ENCODE results near the gene CCHCR1.

Gene CCHCR1

DNA sequence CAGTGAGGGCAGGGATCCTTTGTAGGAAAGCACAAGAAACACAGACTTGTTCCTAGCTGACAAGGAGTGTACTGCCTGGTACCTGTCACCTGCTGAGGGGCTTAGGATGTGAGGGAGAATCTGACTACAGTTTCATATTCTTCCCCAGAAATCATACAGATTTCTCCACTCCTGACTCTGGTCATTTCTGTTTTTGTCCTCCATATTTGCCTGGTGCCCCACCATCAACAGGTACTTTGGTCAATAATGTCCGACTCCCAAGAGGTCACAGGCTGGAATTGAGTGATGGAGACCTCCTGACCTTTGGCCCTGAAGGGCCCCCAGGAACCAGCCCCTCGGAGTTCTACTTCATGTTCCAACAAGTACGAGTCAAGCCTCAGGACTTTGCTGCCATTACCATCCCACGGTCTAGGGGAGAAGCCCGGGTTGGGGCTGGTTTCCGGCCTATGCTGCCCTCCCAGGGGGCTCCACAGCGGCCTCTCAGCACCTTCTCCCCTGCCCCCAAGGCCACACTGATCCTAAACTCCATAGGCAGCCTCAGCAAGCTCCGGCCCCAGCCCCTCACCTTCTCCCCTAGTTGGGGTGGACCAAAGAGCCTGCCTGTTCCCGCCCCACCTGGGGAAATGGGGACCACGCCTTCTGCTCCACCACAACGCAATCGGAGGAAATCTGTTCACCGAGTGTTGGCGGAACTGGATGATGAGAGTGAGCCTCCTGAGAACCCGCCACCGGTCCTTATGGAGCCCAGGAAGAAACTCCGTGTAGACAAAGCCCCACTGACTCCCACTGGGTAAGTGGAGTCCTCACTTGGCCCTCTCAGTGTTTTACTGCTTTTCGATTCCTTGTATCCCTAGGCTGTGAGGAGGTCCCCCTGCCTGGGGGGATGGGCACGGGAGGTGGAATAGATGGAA, 3.9 kb upstream of the CCHCR1 start:
- DNase-seq: no peak

GRCh38 chr6:31158863-31159855, 1.6 kb upstream of the CCHCR1 start:
- DNase-seq: no peak

DNA sequence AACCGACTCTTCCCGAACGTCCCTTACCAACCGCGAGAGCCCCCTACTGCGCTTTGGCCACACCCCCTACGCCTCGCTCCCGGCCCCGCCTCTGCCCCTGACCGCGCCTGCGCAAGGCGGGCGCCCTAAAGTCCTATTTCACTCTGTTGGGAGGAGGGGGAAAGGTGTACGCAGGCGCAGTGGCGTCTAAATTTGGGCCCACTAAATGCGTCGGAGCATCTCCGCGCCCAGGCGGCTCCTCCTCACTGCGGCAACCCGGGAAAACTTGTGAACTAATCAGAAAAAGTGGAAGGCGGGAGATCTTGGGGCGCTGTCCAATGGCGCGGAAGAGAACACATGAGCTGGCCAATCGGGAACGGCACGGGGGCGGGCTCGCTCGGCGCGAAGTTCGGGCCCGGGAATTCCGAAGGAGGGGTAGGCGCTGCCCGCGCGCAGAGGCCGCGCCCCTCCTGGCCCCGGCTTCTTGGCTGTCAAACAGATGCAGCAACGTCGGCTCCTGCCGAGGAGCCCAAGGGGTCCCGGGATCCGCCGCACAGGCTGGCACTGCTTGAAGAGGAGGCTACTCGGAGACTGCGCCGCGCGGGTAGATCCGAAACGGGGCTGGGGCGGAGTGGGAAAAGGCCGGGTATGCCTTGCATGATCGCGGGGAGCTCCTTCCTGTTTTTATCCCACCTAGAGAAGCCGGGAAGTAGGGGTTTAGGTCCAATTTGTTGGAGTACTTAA, 699 bp upstream of the CCHCR1 start, which contains the start of gene TCF19:
TSS of gene TCF19 (plus strand) at position 450 of the 723 bp plus-strand sequence. CDS start 881 bp downstream, outside the sequence.
- DNase-seq: peak; percentile 91

GRCh38 chr6:31156641-31157040, 961 bp downstream of the CCHCR1 start:
- DNase-seq: no peak

DNA sequence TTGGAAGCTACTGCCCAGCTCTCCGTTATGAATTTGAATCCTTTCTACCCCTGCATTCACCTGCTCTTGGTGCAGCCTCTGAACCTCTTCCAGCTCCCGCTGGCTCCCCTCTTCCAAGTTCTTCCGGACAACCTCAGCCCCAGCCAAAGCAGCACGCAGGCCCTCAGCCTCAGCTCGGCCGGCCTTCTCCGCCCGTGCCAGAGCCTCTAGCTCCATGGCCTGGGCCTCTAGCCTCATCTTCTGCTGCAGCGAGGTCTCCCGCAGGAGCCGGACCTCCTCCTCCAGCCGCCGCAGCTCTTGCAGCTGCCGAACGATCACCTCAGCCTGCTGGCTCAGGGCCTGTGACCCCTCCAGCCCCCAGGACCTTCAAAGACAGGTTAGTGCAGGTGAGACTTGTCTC, 3.2 kb downstream of the CCHCR1 start:
- no peak for DNase-seq

DNA sequence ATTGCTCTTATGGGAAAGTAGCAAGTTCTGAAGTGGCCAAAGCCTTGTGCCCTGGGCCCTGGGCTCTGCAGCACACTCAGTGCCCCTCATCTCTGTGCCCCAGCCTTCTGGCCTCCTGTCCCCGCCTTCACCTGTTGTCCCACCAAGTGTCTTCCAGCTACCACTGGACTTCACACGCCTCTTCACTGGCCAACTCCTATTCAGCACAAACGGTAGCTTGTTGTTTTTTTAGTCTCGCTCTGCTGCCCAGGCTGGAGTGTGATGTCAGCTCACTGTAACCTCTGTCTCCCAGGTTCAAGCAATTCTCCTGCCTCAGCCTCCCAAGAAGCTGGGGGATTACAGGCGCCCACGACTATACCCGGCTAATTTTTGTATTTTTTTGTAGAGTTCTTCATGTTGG, 4.8 kb downstream of the CCHCR1 start:
- no peak for DNase-seq

- DNase-seq: no peak
Measured at GRCh38 chr6:31149827-31150447, 7.7 kb downstream of the CCHCR1 start.

GRCh38 chr6:31145386-31145785, 12.2 kb downstream of the CCHCR1 start:
- DNase-seq: no peak

GRCh38 chr6:31144970-31145340, 12.6 kb downstream of the CCHCR1 start:
- no peak for DNase-seq

DNA sequence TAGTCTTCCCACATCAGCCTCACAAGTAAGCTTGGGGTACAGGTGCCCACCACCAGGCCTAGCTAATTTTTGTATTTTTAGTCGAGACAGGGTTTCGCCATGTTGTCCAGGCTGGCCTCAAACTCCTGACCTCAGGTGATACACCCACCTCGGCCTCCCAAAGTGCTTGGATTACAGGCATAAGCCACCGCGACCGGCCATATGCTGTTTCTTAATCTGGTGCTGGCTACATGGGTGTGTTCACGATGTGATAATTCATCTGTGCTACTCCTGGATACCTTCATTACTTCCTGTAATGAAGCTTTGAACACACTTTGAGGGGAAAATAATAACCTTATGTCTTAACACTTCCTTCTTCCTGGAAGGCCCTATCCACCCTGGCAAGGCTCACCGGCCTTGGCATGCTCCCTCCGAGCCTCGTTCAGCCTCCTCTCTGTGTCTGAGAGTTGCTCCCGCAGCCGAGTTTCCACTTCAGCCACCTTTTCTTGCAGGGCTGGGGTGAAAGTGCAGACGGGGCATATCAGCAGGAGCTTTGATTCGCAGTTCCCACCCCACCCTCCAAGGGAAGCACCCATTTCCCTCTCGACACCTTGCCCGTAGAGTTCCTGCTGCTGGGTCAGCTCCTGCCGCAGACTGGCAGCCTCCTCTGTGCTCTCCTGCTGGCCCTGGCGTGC, 13.2 kb downstream of the CCHCR1 start:
- no peak for DNase-seq

DNA sequence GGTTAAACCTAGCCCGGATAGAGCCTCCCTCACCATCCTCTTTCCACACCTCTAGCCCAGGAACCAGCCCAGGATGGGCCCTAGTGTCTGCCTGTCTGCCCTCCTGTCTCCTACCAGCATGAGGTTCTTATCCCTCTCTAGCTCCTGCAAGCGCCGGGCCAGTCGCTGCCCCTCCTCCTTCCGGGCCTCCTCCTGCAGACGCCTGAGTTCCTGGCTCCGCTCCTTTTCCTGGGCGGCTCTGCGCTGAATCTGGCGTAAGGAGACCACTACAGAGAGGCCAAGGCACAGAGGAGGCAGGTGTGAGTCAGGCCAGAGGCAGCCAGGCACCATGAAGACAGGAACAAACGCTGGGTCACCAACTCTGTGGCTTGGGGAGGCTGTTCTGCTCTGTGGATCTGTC, 14.5 kb downstream of the CCHCR1 start:
- no peak for DNase-seq

- no peak for DNase-seq
Measured at GRCh38 chr6:31142361-31142761, 15.2 kb downstream of the CCHCR1 start.

DNA sequence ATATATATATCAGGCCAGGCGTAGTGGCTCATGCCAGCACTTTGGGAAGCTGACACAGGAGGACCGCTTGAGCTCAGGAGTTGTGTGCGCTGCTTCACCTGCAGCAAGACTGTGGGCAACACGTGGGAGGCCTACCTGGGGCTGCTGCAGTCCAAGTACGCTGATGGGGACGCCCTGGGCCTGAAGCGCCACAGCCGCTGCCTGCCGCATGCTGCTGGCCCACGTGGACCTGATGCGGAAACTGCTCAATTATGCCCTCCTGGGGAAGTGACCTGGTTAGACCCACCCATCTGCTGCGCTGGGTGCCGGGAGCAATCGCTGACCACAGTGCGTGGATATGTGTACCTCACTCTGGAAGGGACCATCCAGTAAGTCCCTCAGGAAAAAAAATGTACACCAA, 17.0 kb downstream of the CCHCR1 start:
- no peak for DNase-seq

DNA sequence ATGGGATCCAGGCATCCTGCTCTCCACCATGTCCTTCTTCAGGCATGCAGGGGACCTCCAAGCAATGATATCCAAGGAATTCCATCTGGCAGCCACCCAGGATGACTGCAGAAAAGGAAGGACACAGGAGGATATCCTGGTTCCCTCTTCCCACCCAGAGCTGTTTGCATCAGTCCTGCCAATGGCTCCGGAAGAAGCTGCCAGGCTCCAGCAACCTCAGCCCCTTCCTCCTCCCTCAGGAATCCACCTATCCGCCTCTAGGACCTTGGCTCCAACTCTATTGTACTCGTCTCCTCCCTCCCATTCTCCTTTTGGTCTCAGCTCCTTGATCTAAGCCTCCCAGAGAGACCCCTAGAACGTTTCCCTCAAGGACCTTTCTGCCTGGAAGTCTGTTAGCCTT, 18.0 kb downstream of the CCHCR1 start:
- DNase-seq: no peak

DNA sequence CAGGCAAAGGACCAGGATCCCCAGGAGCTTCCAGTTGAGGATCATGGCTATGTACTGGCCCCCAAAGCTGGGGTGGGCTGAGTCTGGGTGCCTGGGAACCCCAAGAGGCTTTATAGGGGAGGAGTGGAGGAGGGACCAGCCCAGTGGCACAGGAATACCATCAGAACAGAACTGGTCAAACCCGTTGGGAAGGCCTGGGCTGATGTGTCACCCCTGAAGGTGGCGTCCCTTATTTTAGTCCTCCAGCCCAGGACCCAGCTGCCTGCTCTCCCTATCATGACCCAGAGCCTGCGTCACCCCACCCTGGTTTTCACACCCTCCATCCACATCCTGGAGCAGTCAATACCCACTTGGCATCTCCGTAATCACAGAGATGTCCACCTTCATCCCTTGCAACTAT, 18.6 kb downstream of the CCHCR1 start, which contains the start of gene PSORS1C2:
TSS of gene PSORS1C2 (minus strand) at position 85 of the 400 bp plus-strand sequence. CDS start at position 45, 40 bp downstream.
- no peak for DNase-seq

- DNase-seq: no peak
Measured at GRCh38 chr6:31135710-31136109, 21.9 kb downstream of the CCHCR1 start.

DNA sequence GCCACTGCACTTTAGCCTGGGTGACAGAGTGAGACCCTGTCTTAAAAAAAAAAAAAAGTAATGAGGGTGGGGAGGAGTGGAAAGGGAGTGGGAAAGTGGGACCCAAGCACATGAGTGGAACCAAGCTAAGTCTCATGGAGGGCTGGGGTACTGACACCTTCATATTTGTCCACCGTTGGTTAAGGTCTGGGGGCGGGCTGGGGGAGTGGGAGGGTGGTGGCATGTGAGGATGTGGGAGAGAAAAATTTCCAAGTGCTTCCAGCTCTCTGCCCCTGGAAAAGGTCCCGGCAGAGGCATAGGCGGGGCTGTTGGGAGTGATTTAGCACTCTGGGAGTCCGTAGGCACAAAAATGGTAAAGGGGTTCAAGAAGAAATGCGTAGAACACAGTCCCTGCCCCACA, 24.8 kb downstream of the CCHCR1 start:
- DNase-seq: no peak

GRCh38 chr6:31131595-31131994, 26.0 kb downstream of the CCHCR1 start:
- DNase-seq: no peak

GRCh38 chr6:31130751-31131150, 26.9 kb downstream of the CCHCR1 start:
- DNase-seq: no peak

- DNase-seq: no peak
Measured at GRCh38 chr6:31129130-31129529, 28.5 kb downstream of the CCHCR1 start.

DNA sequence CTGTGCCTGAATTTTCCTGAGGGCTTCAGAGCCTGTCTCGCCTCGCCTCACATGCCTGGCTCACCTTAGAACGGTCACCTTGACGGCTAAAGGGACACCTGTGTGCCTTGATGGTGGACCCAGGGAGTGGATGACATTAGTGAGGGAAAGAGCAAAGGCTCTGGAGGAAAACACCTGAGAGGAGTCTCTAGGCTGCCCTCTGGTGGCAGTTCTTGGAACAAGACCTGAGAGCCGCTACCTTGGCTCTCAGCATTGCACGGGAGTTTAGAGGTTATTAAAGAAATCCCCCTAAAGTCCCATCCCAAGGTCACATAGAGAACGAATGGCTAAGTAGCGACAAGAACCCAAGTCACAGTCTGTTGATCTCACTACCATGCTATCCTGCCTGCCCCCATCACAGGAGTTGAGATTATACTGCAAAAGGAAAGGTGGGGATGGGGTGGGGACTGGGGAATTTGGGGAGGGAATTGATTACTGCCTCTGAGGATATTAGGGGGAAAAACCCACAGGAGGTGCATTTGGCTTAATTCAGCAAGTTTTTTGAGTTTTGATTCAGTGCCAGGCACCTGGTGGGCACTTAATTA, 29.4 kb downstream of the CCHCR1 start:
- no peak for DNase-seq

Data from NCI-H187 treated with DMSO at 0.1 percent for 48 hours (cell line).